Stimulated activated CD4-positive, alpha-beta T cell treated with anti-CD3 and anti-CD28 coated beads, Interleukin-4, amount 100 ng/mL, for 4 hours (primary cell): ENCODE data around the gene ZNF134.

Experiments used
- DNase-seq, 2 experiments: peaks; one replicate each; pipeline ENCODE4 v3.0.0-alpha.2; 2020

The ZNF134 gene

DNA sequence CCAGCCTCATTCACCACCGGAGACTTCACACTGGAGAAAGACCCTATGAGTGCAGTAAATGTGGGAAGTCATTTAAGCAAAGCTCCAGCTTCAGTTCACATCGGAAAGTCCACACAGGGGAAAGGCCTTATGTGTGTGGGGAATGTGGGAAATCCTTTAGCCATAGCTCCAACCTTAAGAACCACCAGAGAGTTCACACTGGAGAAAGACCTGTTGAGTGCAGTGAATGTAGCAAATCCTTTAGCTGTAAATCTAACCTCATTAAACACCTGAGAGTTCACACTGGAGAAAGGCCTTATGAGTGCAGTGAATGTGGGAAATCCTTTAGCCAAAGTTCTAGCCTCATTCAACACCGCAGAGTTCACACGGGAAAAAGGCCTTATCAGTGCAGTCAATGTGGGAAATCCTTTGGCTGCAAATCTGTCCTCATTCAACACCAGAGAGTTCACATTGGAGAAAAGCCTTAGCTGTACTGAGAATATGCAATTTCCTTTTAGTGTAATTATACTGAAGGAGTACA, 27.7 kb downstream of the ZNF134 start:
- DNase-seq: no peak

DNA sequence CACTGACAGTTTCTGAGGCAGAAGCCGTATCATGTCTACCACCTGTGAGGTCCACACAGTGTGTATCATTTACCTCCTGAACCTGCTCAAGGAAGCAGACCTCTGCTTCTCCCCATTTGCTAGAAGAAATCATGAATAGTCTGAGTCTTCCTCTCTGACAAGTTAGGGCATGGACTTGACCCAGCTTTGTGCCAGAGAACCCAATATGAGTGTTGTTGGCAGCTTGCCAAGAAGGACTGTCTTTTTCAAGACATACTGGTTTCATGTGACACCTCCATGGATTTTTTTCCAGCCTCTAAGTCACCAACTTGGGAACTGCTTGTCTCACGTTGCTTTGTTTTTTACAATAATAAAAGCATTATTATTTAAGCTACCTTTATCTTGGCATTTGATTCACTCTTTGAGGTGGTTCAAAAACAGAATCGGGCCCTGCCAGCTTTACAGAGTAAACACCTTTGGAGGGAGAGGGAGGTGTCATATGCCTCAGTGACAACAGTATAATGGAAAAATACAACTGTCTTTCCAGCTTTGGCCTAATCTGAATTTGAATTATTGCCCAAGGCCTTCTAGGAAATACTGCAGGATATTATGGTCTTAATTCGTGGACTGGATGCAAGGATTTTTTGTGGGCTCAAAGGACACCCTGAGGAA, 28.5 kb downstream of the ZNF134 start:
- DNase-seq: no peak

DNA sequence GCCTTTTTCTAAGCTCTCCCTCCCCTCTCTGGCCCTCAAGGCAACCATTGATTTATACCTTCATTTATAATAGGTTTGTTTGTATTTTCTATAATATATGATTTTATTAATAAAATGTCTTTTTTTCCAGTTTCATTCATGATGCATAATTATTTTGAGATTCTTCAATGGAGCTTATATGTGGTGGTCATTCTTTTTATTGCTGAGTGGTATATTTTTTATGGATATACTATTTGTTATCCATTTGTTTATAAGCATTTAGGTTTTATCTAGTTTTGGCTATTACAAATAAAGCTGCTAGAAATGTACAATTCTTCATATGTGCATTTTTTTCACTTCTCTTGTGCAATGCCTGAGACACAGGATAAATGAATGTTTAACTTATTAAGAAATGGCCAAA, 29.7 kb downstream of the ZNF134 start:
- DNase-seq: no peak

DNA sequence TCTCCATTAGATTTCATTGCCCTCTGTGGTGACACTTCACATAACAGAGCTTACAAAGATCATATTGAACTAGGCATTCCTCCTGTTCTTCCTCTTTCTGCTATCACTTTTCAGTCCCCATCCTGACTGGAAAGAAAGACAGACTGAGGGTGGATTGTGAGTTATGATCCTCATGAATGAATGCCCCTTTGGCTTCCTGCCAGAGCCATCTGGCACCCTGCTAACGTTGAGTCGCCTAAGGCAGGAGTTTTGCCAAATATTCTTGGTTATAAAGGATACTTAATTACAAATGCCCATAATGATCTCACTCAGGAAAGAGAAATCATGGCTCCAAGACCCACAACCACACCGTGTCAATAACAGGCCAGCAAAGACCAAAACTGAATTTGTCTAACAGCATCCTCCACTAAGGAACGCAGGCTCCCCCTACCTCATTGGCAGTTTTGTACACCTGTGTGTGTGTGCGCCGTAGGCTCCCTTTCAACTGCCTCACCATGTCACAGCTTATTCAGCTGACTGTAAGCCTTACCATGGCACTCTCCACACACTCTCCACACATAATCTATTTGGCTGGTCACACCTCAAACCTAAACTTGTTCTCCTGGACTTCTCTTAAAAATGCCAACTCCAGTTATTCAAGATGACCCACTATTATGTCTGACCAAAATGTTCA, 34.4 kb downstream of the ZNF134 start:
- DNase-seq: no peak

DNA sequence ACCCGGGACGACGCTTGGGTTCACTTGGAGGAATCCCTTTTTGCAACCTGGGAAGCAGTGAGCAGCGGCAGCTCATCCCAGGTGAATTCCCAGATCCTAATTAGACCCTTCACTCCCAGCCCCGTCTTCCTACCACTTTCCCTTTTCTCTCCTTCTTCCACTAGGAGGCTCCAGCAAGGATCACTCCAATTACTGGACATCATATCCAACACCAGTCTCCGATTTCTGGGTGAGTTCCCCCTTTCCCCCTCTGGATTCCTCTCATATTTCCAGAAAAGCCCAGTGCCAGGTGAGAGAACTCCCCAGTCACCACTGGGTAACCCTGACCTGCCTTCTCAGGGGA, 37.6 kb downstream of the ZNF134 start:
- DNase-seq: no peak

DNA sequence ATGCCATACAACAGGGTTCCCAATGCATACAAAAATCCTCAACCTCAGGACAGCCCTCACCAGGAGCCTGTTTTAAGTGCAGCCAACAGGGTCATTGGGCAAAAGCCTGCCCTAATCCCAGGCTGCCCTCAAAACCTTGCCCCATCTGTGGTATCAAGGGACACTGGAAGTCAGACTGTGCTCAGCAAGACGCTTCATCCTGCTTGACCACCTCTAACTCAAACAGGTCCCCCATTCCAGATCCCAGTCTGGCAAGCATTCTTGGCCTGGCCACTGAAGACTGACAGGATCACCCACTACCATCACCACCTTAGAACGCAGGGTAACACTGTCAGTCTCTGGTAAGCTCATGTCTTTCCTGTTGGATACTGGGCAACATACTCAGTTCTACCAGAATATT, 39.6 kb downstream of the ZNF134 start:
- DNase-seq: no peak

DNA sequence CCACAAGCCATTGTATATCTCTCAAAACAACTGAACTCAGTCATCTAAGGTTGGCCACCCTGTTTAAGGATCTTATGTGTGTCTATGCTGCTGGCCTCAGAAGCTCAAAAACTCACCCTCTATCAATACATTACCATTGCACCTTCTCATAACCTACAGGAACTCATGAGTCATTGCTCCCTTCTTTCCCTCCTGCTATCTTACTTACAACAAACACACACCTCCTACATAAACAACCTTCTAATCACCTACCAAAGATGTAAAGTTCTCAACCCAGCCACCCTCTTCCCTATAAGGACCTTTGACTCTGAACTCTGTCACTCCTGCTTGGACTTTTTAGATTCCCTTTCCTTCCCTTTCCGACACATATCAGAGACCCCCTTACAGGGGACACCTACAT, 41.4 kb downstream of the ZNF134 start:
- DNase-seq: no peak

DNA sequence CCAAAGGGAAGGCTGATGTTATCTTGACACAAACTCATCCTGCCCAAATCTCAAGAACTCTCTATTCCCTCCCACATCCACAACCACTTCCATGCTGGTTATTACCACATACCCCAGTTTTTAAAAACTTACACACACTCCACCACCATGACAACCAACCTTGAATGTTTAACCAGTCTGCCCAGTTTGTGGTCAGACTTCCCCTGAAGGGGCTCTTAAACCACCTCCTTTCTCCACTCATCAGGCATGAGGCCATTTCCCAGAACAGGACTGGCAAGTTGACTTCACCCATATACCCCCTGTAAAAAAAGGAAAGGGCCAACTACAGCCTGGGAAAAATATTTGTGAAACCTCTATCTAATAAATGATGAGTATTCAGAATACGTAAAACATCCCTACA, 42.3 kb downstream of the ZNF134 start:
- no peak for DNase-seq

DNA sequence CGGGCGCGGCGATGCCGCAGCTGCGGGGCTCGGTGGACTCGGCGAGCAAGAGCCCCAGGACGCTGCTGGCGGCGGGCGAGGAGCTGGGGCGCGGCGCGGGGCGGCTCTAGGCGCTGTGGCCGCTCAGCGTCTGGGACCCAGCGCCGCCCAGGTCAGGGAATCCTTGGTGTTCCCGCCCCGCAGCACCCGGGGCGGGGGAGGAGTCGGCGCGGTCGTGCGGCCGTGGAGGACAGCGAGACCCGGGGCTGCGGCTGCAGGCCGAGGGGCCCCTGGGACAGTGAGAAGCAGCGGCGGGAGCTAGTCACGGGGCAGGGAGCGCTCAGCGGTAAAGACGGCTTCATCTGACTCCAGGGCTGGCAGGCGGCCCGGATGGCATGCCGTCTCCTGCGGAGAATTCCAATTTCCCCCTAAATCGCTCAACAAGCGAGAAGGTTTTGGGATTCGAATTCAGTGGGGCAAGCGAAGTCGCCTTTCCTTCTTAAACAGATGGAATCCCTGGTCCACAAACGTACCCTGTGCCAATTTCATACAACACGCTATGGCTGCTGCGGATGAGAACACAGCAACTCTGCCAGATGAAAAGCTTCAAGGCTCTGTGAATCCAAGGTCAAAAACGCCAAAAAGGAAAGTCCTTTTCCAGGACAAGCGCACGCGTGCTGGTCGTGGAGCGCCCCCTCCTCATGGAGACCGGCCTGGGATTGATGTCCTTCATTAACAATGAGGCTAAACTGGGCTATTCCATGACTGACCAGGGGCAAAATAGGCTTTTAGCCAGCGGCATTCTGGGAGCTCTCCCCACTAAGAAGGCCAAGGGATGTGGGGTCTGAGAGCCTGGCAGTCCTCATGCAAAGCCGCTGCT, 50.5 kb downstream of the ZNF134 start:
- peak in 1 of 2 experiments; percentile 1 for DNase-seq

DNA sequence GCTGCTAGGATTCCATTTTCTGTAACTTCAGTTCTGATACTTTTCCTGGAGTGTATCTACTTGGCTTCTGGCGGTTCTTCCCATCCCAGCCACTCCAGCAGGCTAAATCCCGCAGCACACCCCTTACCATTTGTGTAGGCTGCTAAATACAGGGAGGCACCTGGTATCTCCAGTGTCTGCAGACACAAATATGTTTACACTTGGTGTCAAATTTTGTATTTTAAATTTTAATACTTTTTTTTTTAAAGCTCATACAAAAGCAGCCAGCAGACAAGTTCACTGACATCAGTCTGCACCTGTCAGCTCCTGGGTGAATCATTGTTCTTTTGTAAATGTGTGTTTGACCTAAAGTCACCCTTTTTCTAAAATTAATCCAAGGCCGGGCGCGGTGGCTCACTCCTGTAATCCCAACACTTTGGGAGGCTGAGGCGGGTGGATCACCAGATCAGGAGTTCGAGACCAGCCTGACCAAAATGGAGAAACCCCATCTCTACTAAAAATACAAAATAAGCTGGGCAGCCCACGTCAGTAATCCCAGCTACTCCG, 51.3 kb downstream of the ZNF134 start:
- no peak for DNase-seq

DNA sequence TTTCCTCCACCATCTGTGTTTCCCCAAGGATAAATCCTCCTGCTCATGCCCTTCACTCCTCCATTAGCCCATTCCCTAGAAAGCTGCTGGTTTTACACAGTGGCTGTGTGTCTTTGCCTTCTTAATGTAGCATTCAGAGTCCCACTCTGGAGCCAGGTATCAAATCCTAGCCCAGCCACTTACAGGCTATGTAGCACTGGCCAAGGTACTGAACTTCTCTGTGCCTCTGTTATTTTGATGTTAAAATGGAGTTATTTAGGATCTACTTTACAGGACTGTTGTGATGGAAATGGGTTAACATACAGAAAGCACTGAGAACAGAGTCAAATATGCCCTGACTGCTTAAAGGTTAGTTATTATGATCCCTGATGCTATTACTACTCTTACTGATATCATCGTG, 53.2 kb downstream of the ZNF134 start:
- DNase-seq: no peak

DNA sequence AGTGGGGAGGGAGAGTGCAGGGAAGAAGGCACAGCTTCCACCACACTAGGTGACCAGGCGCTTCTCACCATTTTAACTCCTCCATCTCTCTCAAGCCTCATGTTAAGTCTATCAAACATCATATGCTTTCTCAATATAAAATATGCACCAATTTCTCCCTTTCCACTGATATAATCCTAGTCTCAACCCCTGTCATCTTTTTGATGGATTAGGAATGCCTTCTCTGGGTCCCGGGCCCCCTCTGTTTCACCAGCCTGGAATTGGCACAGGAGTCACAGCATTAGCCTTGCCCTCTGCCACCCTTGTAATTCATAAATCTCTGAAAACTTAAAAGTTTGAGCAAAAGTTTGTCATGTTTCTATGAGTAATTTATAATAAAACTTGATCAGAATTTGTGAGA, 54.6 kb downstream of the ZNF134 start, which contains the start of gene ZSCAN4:
ZSCAN4 (plus strand) TSS at position 301 of the 400 bp plus-strand sequence. CDS start 7,211 bp downstream, outside the sequence.
- DNase-seq: no peak

DNA sequence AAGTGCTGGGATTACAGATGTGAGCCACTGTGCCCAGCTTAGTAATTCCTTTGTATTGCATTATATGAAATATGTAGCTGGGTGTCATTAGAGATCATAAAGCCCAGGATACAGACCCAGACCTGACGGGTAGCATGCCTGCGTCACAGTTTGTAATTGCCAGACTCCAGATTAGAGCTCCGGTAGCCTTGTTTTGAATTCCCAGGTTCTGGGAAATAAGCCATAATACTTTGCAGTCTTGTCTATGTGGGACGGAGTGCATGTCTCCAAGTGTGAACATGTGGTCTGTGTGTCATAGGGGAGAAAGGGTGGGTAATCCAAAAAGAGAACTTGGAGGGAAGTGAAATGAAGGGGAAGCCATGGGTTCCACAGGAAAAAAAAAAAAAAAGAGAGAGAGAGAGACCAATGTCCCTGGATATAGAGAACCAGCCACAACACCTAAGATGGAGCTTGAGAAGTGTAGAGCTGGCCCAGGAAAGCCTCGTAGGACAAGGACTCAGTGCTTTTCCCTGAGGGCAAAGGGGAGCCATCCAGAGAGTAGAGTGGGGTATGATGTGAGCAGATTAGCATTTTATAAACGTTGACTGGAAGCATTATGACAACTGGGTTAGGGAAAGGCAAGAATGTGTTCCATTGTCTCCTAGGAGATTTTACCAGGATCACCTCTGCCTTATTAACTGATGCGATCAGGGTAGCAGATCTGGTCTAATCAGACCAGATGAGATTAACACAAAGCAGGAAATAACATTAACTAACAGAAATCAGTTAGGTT, 57.3 kb downstream of the ZNF134 start:
- no peak for DNase-seq

DNA sequence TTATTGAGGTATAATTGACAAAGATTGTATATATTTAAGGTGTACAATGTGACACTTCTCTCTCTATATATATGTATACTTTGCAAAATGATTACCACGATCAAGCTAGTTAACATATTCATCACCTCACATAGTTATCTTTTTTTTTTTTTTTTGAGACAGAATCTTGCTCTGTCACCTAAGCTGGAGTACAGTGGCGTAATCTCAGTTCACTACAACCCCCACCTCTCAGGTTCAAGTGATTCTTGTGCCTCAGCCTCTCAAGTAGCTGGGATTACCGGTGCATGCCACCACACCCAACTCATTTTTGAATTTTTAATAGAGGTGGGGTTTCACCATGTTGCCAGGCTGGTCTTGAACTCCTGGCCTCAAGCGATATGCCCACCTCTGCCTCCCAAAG, 58.4 kb downstream of the ZNF134 start:
- no peak for DNase-seq
